Smooth muscle cell (in vitro differentiated cells): ENCODE measurements around the gene CUX1. TPM values are rescaled to one million over a fixed set of nuclear protein-coding genes. Genes with fewer than 3 reads are reported as not detected.
"Not testable (repeated sequence)": the region's sequence is repeated elsewhere in the genome, so short reads cannot be mapped to it uniquely, and the experiment has no call there.

ENCODE experiments used
- DNase-seq: peaks from one replicate; lab custom pipeline; 2025; ENCODE audit not compliant: unreplicated experiment; lab: John Stamatoyannopoulos, UW
- H2AFZ ChIP-seq: fragments of 200-600 bp; sonication (generic); 2 replicates; pipeline ENCODE4 v1.6.0; 2016; ENCODE audit warnings: antibody characterized with exemption, low read depth, mild to moderate bottlenecking
- H3F3A ChIP-seq: fragments of 200-600 bp; sonication (generic); 2 replicates; pipeline ENCODE4 v1.6.0; 2017; ENCODE audit warnings: antibody characterized with exemption, low read depth
- H3K27ac ChIP-seq: fragments of 200-600 bp; sonication (generic); 2 replicates; pipeline ENCODE4 v1.5.1; 2016; ENCODE audit warnings: low read depth, mild to moderate bottlenecking
- H3K27me3 ChIP-seq: fragments of 200-600 bp; sonication (generic); 2 replicates; pipeline ENCODE4 v1.6.1; 2016; ENCODE audit warnings: low read depth, mild to moderate bottlenecking
- H3K36me3 ChIP-seq: fragments of 200-600 bp; sonication (generic); 2 replicates; pipeline ENCODE4 v1.5.1; 2016; ENCODE audit warnings: low read depth
- H3K4me1 ChIP-seq: fragments of 200-600 bp; sonication (generic); 2 replicates; pipeline ENCODE4 v1.5.1; 2016; ENCODE audit warnings: low read depth
- H3K4me2 ChIP-seq: fragments of 200-600 bp; sonication (generic); 2 replicates; pipeline ENCODE4 v1.6.0; 2016; ENCODE audit warnings: mild to moderate bottlenecking
- H3K4me3 ChIP-seq: fragments of 200-600 bp; sonication (generic); 2 replicates; pipeline ENCODE4 v1.5.1; 2016; ENCODE audit warnings: mild to moderate bottlenecking
- H3K79me2 ChIP-seq: fragments of 200-600 bp; sonication (generic); 2 replicates; pipeline ENCODE4 v1.6.0; 2016; ENCODE audit warnings: low read depth, mild to moderate bottlenecking
- H3K9ac ChIP-seq: fragments of 200-600 bp; sonication (generic); 2 replicates; pipeline ENCODE4 v1.6.0; 2016; ENCODE audit warnings: low read depth
- H3K9me3 ChIP-seq: fragments of 200-600 bp; sonication (generic); replicated peaks from 2 replicates; pipeline ENCODE4 v1.5.1; 2016; ENCODE audit warnings: low read depth
- H4K20me1 ChIP-seq: fragments of 200-600 bp; sonication (generic); 2 replicates; pipeline ENCODE4 v1.6.0; 2016; ENCODE audit warnings: low read depth
- WGBS: methylation state at CpG from one replicate; pipeline ENCODE4 v1.1.7; 2016; ENCODE audit warnings: low lambda C conversion rate; 5-methylcytosine and 5-hydroxymethylcytosine counted together
- polyA plus RNA-seq: library from polyadenylated mRNA; unstranded; fragments of >200 nt; fragmentation: Nextera tagmentation; extraction: Ambion mirVana; gene quantifications from 2 replicates; pipeline ENCODE4 v1.2.1, GENCODE V29; 2016
- total RNA-seq: library from RNA; depleted of rRNA; stranded (reverse); fragments of >200 nt; gene quantifications from 2 replicates; pipeline ENCODE4 v1.2.3, GENCODE V29; 2014
- TF ChIP-seq, protein P1 (sequence below): fragments of 200-600 bp; sonication (generic); IDR thresholded peaks from 2 replicates; pipeline ENCODE4 v1.5.1; 2017; ENCODE audit warnings: borderline replicate concordance, mild to moderate bottlenecking, antibody characterized with exemption; ENCODE audit not compliant: insufficient read depth, poor library complexity, severe bottlenecking

Gene CUX1
- total and polyA plus RNA-seq, 2 experiments from 2014 or later = 56.3 to 78.4 TPM

DNA sequence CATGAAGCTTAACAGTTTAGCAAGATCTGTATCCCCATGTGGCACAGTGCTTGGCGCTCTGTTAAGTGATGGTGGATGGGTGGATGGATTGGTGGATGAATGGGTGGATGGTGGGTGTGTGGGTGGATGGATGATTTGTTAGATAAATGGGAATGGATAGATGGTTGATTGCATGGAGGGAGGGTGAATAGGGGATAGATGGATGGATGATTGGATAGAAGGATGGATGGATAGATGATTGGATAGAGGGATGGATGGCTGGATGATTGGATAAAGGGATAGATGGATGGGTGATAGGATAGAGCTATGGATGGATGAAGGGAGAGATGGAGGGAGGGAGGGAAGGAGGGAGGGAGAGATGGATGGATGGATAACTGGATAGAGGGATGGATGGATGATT is 229.7 kb downstream of the CUX1 start:
- Histone ChIP-seq H3K4me3 (no peak overlapping the region), H3K9me3 (no peaks in the 10 kb centered on the region), H3K27ac (no peak overlapping the region), H3K9ac (no peak overlapping the region), H3K4me2 (no peak overlapping the region), H3K4me1 (no peaks in the 10 kb centered on the region), H3K79me2 (peaks cover 48% of the 10 kb centered on the region), H3F3A (peaks cover 6% of the 10 kb centered on the region), H2AFZ (no peak overlapping the region), H4K20me1 (peaks cover 93% of the 10 kb centered on the region), H3K27me3 (no peaks in the 10 kb centered on the region), H3K36me3 (no peaks in the 10 kb centered on the region)
- DNase-seq = no peak
- WGBS = 100% methylated on average over 1 of the region's 1 CpG
- TF ChIP-seq, protein P1, sequence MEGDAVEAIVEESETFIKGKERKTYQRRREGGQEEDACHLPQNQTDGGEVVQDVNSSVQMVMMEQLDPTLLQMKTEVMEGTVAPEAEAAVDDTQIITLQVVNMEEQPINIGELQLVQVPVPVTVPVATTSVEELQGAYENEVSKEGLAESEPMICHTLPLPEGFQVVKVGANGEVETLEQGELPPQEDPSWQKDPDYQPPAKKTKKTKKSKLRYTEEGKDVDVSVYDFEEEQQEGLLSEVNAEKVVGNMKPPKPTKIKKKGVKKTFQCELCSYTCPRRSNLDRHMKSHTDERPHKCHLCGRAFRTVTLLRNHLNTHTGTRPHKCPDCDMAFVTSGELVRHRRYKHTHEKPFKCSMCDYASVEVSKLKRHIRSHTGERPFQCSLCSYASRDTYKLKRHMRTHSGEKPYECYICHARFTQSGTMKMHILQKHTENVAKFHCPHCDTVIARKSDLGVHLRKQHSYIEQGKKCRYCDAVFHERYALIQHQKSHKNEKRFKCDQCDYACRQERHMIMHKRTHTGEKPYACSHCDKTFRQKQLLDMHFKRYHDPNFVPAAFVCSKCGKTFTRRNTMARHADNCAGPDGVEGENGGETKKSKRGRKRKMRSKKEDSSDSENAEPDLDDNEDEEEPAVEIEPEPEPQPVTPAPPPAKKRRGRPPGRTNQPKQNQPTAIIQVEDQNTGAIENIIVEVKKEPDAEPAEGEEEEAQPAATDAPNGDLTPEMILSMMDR = no peak

DNA sequence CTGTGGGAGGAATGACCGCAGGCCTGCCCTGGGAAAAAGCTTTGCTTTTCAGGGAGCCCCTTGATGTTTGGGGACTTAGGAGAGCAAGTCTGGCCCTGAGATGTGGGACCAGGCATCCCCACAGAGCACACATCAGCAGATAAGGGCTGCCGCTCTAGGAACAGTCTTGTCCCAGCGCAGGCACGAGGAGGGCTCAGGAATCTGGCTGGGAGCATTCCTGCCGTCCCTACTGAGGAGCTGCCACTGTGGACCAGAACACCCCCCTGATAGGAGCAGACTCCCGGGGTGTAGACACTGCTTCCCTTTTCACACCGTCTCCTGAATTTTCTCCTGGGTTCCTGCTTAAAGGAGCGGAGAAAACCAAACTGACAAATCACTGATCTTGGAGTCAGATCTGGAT is 232.3 kb downstream of the CUX1 start:
- 77% methylated on average over 8 of the region's 8 CpGs for whole genome bisulfite sequencing
- H3K4me2 ChIP-seq = no peak overlapping the region
- H3K79me2 ChIP-seq = peaks cover 57% of the 10 kb centered on the region
- H3K4me1 ChIP-seq = no peaks in the 10 kb centered on the region
- H3K27me3 ChIP-seq = no peaks in the 10 kb centered on the region
- no peak overlapping the region for H3K4me3 ChIP-seq
- peaks cover 3% of the 10 kb centered on the region for H3F3A ChIP-seq
- DNase-seq = no peak
- TF ChIP-seq, protein P1 = no peak
- no peak overlapping the region for H2AFZ ChIP-seq
- H3K9me3 ChIP-seq = peaks cover 4% of the 10 kb centered on the region
- H4K20me1 ChIP-seq = peaks cover 74% of the 10 kb centered on the region
- no peaks in the 10 kb centered on the region for H3K36me3 ChIP-seq
- H3K27ac ChIP-seq = no peak overlapping the region
- H3K9ac ChIP-seq = no peak overlapping the region

DNA sequence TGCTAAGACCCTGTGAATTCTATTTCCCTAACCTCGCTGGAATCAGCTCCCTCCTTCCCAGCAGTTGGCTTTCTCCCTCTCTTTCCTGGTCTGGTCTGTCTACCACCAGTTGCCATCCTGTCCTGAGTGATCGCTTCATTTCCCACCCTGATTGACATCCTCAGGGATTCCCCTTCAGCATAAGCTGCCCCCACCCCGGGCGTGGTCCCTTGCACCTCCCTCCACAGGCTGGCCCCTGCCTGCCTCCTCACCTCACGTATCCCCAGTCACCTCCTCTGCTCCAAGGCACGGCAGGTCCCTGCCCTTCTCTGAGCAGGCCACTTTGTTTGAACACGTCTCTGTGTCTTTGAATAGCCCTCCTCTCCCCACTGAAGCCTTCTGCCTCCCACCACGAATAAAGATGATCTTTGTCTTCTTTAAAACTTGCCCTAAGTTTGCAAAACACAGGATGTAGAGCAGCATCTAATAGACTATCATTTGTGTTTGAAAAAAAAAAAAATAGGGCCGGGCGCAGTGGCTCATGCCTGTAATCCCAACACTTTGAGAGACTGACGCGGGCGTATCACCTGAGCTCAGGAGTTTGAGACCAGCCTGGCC is 233.5 kb downstream of the CUX1 start:
- Histone ChIP-seq H3K4me2 (no peak overlapping the region), H3K27me3 (no peaks in the 10 kb centered on the region), H3K9me3 (peaks cover 4% of the 10 kb centered on the region), H3K4me1 (no peaks in the 10 kb centered on the region), H4K20me1 (peaks cover 62% of the 10 kb centered on the region), H3F3A (peaks cover 3% of the 10 kb centered on the region), H2AFZ (no peak overlapping the region), H3K4me3 (no peak overlapping the region), H3K79me2 (peaks cover 67% of the 10 kb centered on the region), H3K27ac (no peak overlapping the region), H3K36me3 (no peaks in the 10 kb centered on the region), H3K9ac (no peak overlapping the region)
- 83% methylated on average over 13 of the region's 13 CpGs for WGBS
- TF ChIP-seq, protein P1 = no peak
- DNase-seq = no peak

DNA sequence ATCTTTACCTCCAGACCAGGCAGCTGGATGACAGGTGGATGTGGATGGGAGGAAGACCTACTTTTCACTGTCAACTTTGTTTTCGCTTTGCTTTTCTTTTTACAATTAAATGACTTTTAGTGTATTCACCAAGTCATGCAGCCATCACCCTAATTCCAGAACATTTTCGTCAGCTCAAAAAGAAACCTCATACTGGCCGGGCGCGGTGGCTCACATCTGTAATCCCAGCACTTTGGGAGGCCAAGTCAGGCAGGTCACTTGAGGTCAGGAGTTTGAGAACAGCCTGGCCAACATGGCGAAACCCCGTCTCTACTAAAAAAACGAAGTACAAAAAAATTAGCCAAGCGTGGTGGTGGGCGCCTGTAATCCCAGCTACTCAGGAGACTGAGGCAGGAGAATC is 234.3 kb downstream of the CUX1 start:
- H3K36me3 ChIP-seq, H3K4me1 ChIP-seq, DNase-seq, H3K27ac ChIP-seq, H3F3A ChIP-seq, H3K9ac ChIP-seq, H3K4me3 ChIP-seq, H3K27me3 ChIP-seq, H3K4me2 ChIP-seq, H3K9me3 ChIP-seq, H2AFZ ChIP-seq: not testable (repeated sequence)
- peaks cover 55% of the 10 kb centered on the region for H4K20me1 ChIP-seq
- WGBS = 89% methylated on average over 10 of the region's 10 CpGs
- peaks cover 71% of the 10 kb centered on the region for H3K79me2 ChIP-seq
